Spleen (tissue), 7 donors: Measurements from ENCODE around the gene MEIS3.

ENCODE experiments used
- CTCF ChIP-seq, 11 experiments: fragments of 200-600 bp in 7 of 11; fragments of 450-650 bp in 4 of 11; sonication (generic) in 4 of 11; IDR thresholded peaks in 8 of 11; conservative IDR thresholded peaks in 3 of 11; 1 replicate in 7 of 11; 2 replicates in 4 of 11; pipeline versions ENCODE4 v1.4.0 to v1.8.0; 2016 to 2021; ENCODE audit warnings: antibody characterized with exemption in 11 of 11, inconsistent platforms in 4 of 11, mild to moderate bottlenecking in 1 of 11
- POLR2AphosphoS5 ChIP-seq, 3 donors: sonication (generic); formaldehyde crosslinking; IDR thresholded peaks; one replicate each; pipeline ENCODE4 v1.5.1; 2017; ENCODE audit warnings: antibody characterized with exemption in 3 of 3
- donor health status: DM: no; HTN: no; CAD: no; lungs with moderate emphysema.
- donor health status: DM: no; HTN: no; CAD: no.
- donor health status: DM: no; HTN: no; CAD: no.

DNA sequence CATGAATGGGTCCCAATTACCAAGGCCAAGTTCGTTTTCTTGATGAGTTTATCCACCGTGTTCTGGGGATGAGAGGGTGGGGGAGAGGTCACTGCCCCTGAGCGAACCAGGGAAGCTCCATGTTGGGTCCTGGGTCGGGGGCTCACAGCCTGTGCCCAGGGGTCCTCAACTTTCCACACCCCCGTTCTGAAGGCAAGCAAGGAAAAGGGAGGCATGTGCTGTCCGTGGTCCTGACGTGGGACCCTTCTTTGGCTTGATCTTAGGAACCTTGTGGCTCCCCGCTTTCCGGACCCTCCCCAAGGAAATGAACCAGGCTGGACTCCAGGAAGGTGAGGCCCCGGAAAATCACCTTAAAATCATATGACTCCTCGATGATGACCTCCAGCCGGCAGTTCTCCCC is 18.2 kb upstream of the MEIS3 start:
- no peak for TF ChIP-seq POLR2AphosphoS5 (IDR thresholded peaks at IDR 0.05)
- no peak for TF ChIP-seq CTCF (IDR thresholded peaks at IDR 0.05 in 8 of 11, conservative IDR thresholded peaks at IDR 0.05 in 3 of 11)
